HEK293 (cell line): ENCODE data around the gene ZIC5.

Experiments
- BCL11A ChIP-seq: fragments of 450-650 bp; formaldehyde crosslinking; IDR thresholded peaks from 2 replicates; pipeline ENCODE4 v1.5.1; 2016; ENCODE audit warnings: low read depth, missing biosample characterization, missing genetic modification characterization
- CTCF ChIP-seq: fragments of 450-650 bp; formaldehyde crosslinking; IDR thresholded peaks from 2 replicates; pipeline ENCODE4 v1.5.1; 2016; ENCODE audit warnings: missing biosample characterization, missing genetic modification characterization
- IKZF3 ChIP-seq: fragments of 450-650 bp; IDR thresholded peaks from 2 replicates; pipeline ENCODE4 v1.5.0; 2018; ENCODE audit warnings: missing biosample characterization, mild to moderate bottlenecking, missing genetic modification characterization, moderate library complexity
- ZEB2 ChIP-seq: fragments of 450-650 bp; formaldehyde crosslinking; IDR thresholded peaks from 2 replicates; pipeline ENCODE4 v1.5.1; 2016; ENCODE audit warnings: missing biosample characterization, missing genetic modification characterization
- ZNF341 ChIP-seq: fragments of 450-650 bp; formaldehyde crosslinking; IDR thresholded peaks from 2 replicates; pipeline ENCODE4; 2016; ENCODE audit warnings: low read depth, missing biosample characterization, missing genetic modification characterization
- ZNF473 ChIP-seq: fragments of 450-650 bp; formaldehyde crosslinking; IDR thresholded peaks from 2 replicates; pipeline ENCODE4 v1.5.1; 2017; ENCODE audit warnings: missing biosample characterization, missing genetic modification characterization
- ZNF76 ChIP-seq: fragments of 450-650 bp; formaldehyde crosslinking; IDR thresholded peaks from 2 replicates; pipeline ENCODE4; 2016; ENCODE audit warnings: low read depth, missing biosample characterization, missing genetic modification characterization, borderline replicate concordance

GRCh38 chr13:99997702-99998214, 26.2 kb upstream of the ZIC5 start:
- TF ChIP-seq ZNF473 (no peak), ZNF76 (tag by site-specific recombination) (no peak), CTCF (no peak), IKZF3 (tag by site-specific recombination) (no peak), BCL11A (tag by site-specific recombination) (no peak), ZEB2 (tag by site-specific recombination) (no peak), ZNF341 (no peak)
